ENCODE data around the gene SLC6A18.
"Not testable (repeated sequence)": the region's sequence is repeated elsewhere in the genome, so short reads cannot be mapped to it uniquely, and the experiment has no call there.

SLC6A18 gene

DNA sequence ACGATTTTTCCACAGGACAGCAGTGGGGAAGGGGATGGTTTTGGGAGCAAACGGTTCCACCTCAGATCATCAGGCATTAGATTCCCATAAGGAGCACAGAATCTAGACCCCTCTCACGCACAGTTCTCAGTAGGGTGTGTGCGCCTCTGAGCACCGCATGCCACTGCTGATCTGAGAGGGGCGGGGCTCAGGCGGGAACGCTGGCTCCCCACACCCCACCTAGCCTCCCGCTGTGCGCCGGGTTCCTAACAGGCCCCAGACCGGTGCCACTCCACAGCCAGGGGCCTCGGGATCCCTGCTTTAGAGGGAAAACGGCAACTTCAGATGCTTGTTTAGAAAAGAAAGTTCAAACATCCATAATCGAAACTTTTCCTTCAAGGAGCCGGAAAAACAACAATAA is 49.3 kb downstream of the SLC6A18 start:
- no peak overlapping the region for H3K9ac ChIP-seq
- no peak overlapping the region for H3K27ac ChIP-seq
- no peaks in the 10 kb centered on the region for H3K27me3 ChIP-seq (ENCODE audit: control insufficient read depth, insufficient read depth, low read length)
- H3K4me1 ChIP-seq, result no peaks in the 10 kb centered on the region
- H3K4me3 ChIP-seq (ENCODE audit: low read depth, low read length), result no peak overlapping the region
- no peak overlapping the region for H2AFZ ChIP-seq
- H3K79me2 ChIP-seq, result no peaks in the 10 kb centered on the region
- H3K36me3 ChIP-seq (ENCODE audit: control insufficient read depth, insufficient read depth, low read length), result no peaks in the 10 kb centered on the region
- no peak overlapping the region for H3K4me2 ChIP-seq (ENCODE audit: low read length)
- TF ChIP-seq, protein P1, sequence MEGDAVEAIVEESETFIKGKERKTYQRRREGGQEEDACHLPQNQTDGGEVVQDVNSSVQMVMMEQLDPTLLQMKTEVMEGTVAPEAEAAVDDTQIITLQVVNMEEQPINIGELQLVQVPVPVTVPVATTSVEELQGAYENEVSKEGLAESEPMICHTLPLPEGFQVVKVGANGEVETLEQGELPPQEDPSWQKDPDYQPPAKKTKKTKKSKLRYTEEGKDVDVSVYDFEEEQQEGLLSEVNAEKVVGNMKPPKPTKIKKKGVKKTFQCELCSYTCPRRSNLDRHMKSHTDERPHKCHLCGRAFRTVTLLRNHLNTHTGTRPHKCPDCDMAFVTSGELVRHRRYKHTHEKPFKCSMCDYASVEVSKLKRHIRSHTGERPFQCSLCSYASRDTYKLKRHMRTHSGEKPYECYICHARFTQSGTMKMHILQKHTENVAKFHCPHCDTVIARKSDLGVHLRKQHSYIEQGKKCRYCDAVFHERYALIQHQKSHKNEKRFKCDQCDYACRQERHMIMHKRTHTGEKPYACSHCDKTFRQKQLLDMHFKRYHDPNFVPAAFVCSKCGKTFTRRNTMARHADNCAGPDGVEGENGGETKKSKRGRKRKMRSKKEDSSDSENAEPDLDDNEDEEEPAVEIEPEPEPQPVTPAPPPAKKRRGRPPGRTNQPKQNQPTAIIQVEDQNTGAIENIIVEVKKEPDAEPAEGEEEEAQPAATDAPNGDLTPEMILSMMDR (IDR thresholded peaks at IDR 0.05), result no peak
- no peaks in the 10 kb centered on the region for H3K9me3 ChIP-seq (ENCODE audit: control insufficient read depth, low read length)

DNA sequence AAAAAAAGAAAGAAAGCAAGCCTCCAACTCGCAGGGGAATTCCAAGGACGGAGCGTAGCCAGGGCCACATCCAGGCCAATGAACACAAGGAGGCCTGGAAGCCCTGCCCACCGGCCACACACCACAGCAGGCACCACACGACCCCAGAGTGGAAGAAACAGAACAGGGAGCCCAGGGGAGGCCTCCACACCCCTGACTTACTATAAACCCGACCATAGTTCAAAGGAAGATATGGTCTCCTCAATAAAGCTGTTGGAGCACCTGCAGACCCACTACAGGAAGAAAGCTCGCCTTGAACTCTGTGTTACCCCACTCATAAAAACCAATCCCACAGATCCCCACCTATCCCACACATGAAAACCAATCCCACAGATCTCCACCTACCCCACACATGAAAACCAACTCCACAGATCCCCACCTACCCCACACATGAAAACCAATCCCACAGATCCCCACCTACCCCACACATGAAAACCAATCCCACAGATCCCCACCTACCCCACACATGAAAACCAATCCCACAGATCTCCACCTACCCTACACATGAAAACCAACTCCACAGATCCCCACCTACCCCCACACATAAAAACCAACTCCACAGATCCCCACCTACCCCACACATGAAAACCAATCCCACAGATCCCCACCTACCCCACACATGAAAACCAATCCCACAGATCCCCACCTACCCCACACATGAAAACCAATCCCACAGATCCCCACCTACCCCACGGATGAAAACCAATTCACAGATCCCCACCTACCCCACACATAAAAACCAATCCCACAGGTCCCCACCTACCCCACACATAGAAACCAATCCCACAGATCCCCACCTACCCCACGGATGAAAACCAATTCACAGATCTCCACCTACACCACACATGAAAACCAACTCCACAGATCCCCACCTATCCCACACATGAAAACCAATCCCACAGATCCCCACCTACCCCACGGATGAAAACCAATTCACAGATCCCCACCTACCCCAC is 50.5 kb downstream of the SLC6A18 start:
- not testable (repeated sequence) for H3K27ac ChIP-seq; H3K4me3 ChIP-seq (ENCODE audit: low read depth, low read length); H3K27me3 ChIP-seq (ENCODE audit: control insufficient read depth, insufficient read depth, low read length); H3K9me3 ChIP-seq (ENCODE audit: control insufficient read depth, low read length); H2AFZ ChIP-seq; H3K79me2 ChIP-seq; H3K4me2 ChIP-seq (ENCODE audit: low read length); H3K9ac ChIP-seq; H3K36me3 ChIP-seq (ENCODE audit: control insufficient read depth, insufficient read depth, low read length); H3K4me1 ChIP-seq

DNA sequence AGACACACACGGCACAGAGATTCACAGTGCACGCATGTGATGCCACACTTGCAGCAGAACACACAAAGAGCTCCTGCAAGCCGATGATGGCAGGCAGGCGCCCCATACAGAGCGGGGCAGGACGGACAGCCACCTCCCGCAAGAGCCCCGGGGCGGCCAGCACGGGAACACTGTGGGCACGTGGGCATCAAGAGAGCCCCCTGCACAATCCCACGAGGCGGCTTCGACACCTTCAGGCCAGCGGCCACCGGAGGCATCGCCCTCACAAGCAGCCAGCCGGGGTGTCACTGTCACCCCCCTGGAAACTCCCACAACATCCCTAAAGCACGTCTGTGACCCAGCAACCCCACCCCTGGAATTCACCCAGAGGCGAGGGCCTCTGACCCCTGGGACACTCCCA is 51.7 kb downstream of the SLC6A18 start:
- TF ChIP-seq, protein P1 (IDR thresholded peaks at IDR 0.05), result no peak
- no peaks in the 10 kb centered on the region for H3K79me2 ChIP-seq

DNA sequence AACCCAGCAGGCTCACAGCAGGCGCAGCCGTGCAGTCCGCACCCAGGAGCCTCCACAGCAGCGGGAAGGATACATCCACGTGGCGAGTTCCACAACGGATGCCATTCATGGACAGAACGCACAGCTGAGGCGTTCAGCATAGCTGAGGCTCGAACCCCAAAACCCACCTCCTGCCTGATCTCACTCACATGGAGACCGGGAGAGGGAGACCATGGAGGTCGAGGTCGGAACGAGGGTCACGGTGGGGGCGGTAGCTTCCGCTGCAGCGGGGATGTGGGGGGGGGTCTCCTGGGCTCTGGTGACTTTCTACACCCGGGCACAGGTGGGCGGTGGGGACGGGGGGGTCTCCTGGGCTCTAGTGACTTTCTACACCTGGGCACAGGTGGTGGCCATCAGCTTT is 52.1 kb downstream of the SLC6A18 start:
- Histone ChIP-seq H3K27ac (no peak overlapping the region), H3K9ac (no peak overlapping the region), H3K36me3 (ENCODE audit: control insufficient read depth, insufficient read depth, low read length) (no peaks in the 10 kb centered on the region), H3K4me2 (ENCODE audit: low read length) (no peak overlapping the region), H3K4me1 (no peaks in the 10 kb centered on the region), H3K9me3 (ENCODE audit: control insufficient read depth, low read length) (no peaks in the 10 kb centered on the region), H2AFZ (no peak overlapping the region), H3K4me3 (ENCODE audit: low read depth, low read length) (no peak overlapping the region), H3K27me3 (ENCODE audit: control insufficient read depth, insufficient read depth, low read length) (no peaks in the 10 kb centered on the region), H3K79me2 (no peaks in the 10 kb centered on the region)
- TF ChIP-seq, protein P1 (IDR thresholded peaks at IDR 0.05), result no peak

More for the DNA sequence above, 51.7 kb downstream of the SLC6A18 start:
- no peak overlapping the region for H3K4me2 ChIP-seq (ENCODE audit: low read length)
- H3K9me3 ChIP-seq (ENCODE audit: control insufficient read depth, low read length), result no peaks in the 10 kb centered on the region
- no peak overlapping the region for H3K27ac ChIP-seq
- H3K4me3 ChIP-seq (ENCODE audit: low read depth, low read length), result no peak overlapping the region
- no peaks in the 10 kb centered on the region for H3K27me3 ChIP-seq (ENCODE audit: control insufficient read depth, insufficient read depth, low read length)
- H3K4me1 ChIP-seq, result no peaks in the 10 kb centered on the region
- no peak overlapping the region for H2AFZ ChIP-seq
- H3K9ac ChIP-seq, result no peak overlapping the region
- H3K36me3 ChIP-seq (ENCODE audit: control insufficient read depth, insufficient read depth, low read length), result no peaks in the 10 kb centered on the region

DNA sequence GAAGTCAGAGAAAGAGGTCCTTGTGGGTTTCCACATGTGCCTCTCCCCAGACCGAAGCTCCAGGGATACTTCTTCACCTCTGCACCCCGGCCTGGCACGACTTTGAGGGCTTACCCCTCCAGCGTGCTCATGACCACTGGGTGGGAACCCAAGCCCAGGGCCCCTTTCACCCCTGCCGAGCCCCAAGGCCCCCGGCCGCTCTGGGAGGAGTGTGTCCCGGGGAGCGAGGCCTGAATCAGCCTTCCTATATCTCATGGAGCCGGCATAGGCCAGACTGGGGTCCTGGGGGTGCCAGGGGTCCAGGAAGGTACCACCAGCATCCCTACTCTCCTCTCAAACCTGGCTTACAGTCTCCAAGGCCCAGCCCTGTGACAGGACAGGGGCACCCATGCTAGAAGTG is 52.6 kb downstream of the SLC6A18 start:
- Histone ChIP-seq H3K4me1 (no peaks in the 10 kb centered on the region), H3K27ac (no peak overlapping the region), H3K9me3 (ENCODE audit: control insufficient read depth, low read length) (no peaks in the 10 kb centered on the region), H3K79me2 (no peaks in the 10 kb centered on the region), H3K4me3 (ENCODE audit: low read depth, low read length) (no peak overlapping the region), H2AFZ (no peak overlapping the region), H3K4me2 (ENCODE audit: low read length) (no peak overlapping the region), H3K9ac (no peak overlapping the region), H3K36me3 (ENCODE audit: control insufficient read depth, insufficient read depth, low read length) (no peaks in the 10 kb centered on the region), H3K27me3 (ENCODE audit: control insufficient read depth, insufficient read depth, low read length) (no peaks in the 10 kb centered on the region)
- TF ChIP-seq, protein P1 (IDR thresholded peaks at IDR 0.05), result no peak
